ENCODE data around the gene PTCD2. TPM values are rescaled to one million over a fixed set of nuclear protein-coding genes. Genes with fewer than 3 reads are reported as not detected.

PTCD2 gene
- total RNA-seq, 1 experiment from 2014 or later: 13.0 TPM

DNA sequence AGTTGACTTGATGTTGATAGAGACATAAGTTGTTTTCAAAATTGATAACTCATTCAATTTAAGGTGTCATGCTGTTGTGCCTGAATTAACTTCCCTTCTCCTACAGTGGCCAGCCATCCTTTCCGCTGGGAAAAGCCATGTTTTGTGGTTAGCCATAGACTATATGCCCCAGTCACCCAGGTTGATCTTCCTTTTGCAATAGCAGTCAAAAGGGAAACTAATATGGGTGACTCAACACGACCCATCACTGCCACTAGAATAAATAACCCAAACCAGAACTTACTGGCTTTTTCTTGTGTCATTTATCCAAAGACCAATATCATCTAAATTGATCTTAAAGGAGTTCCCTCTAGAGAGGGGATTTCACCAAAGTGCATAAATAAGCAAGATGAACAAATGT is 87.4 kb downstream of the PTCD2 start (continued):
- TF ChIP-seq GTF2I (CRISPR knock-in tag; conservative IDR thresholded peaks at IDR 0.05) (no peak), SOX15 (CRISPR knock-in tag; IDR thresholded peaks at IDR 0.05) (no peak), ZNF121 (CRISPR knock-in tag; IDR thresholded peaks at IDR 0.05) (no peak), ZNF263 (CRISPR knock-in tag; IDR thresholded peaks at IDR 0.05; ENCODE audit: low read depth) (no peak)
- TF ChIP-seq, protein P1, sequence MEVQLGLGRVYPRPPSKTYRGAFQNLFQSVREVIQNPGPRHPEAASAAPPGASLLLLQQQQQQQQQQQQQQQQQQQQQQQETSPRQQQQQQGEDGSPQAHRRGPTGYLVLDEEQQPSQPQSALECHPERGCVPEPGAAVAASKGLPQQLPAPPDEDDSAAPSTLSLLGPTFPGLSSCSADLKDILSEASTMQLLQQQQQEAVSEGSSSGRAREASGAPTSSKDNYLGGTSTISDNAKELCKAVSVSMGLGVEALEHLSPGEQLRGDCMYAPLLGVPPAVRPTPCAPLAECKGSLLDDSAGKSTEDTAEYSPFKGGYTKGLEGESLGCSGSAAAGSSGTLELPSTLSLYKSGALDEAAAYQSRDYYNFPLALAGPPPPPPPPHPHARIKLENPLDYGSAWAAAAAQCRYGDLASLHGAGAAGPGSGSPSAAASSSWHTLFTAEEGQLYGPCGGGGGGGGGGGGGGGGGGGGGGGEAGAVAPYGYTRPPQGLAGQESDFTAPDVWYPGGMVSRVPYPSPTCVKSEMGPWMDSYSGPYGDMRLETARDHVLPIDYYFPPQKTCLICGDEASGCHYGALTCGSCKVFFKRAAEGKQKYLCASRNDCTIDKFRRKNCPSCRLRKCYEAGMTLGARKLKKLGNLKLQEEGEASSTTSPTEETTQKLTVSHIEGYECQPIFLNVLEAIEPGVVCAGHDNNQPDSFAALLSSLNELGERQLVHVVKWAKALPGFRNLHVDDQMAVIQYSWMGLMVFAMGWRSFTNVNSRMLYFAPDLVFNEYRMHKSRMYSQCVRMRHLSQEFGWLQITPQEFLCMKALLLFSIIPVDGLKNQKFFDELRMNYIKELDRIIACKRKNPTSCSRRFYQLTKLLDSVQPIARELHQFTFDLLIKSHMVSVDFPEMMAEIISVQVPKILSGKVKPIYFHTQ (CRISPR knock-in tag; IDR thresholded peaks at IDR 0.05): no peak
- TF ChIP-seq, protein P2, sequence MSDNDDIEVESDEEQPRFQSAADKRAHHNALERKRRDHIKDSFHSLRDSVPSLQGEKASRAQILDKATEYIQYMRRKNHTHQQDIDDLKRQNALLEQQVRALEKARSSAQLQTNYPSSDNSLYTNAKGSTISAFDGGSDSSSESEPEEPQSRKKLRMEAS (CRISPR knock-in tag; IDR thresholded peaks at IDR 0.05): no peak
- TF ChIP-seq, protein P3, sequence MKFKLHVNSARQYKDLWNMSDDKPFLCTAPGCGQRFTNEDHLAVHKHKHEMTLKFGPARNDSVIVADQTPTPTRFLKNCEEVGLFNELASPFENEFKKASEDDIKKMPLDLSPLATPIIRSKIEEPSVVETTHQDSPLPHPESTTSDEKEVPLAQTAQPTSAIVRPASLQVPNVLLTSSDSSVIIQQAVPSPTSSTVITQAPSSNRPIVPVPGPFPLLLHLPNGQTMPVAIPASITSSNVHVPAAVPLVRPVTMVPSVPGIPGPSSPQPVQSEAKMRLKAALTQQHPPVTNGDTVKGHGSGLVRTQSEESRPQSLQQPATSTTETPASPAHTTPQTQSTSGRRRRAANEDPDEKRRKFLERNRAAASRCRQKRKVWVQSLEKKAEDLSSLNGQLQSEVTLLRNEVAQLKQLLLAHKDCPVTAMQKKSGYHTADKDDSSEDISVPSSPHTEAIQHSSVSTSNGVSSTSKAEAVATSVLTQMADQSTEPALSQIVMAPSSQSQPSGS (CRISPR knock-in tag; IDR thresholded peaks at IDR 0.05; ENCODE audit: borderline replicate concordance, low read depth): no peak

DNA sequence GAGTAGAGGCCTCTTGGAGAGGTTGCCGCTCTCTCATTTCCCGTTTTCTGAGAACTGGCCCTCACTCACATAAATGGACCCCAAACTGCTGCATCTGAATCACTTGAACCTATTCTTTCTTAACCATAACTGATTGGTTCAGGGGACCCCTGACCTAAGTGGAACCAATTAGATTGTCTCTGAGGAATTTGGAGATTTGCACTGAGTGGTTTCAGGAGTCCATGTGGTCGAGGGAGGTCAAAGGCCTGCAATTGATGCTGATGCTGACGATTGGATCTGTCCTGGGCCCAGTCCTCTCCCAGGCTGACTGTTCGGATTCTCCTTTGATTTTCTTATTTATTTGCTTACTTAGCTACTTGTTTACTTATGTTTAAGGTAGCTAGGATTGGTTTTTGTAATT is 88.0 kb downstream of the PTCD2 start:
- peaks cover 18% of the 10 kb centered on the region for H3K9me3 Mint-ChIP-seq
- ChIA-PET CTCF (no interaction called here), POLR2A (no interaction called here)
- no peak overlapping the region for H3K4me3 Mint-ChIP-seq
- DNase-seq (ENCODE audit: low spot score): no peak
- TF ChIP-seq GABPB1 (CRISPR knock-in tag; IDR thresholded peaks at IDR 0.05): no peak
- TF ChIP-seq, protein P4, sequence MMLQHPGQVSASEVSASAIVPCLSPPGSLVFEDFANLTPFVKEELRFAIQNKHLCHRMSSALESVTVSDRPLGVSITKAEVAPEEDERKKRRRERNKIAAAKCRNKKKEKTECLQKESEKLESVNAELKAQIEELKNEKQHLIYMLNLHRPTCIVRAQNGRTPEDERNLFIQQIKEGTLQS (CRISPR knock-in tag; conservative IDR thresholded peaks at IDR 0.05): no peak
- TF ChIP-seq, protein P5, sequence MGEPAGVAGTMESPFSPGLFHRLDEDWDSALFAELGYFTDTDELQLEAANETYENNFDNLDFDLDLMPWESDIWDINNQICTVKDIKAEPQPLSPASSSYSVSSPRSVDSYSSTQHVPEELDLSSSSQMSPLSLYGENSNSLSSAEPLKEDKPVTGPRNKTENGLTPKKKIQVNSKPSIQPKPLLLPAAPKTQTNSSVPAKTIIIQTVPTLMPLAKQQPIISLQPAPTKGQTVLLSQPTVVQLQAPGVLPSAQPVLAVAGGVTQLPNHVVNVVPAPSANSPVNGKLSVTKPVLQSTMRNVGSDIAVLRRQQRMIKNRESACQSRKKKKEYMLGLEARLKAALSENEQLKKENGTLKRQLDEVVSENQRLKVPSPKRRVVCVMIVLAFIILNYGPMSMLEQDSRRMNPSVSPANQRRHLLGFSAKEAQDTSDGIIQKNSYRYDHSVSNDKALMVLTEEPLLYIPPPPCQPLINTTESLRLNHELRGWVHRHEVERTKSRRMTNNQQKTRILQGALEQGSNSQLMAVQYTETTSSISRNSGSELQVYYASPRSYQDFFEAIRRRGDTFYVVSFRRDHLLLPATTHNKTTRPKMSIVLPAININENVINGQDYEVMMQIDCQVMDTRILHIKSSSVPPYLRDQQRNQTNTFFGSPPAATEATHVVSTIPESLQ (CRISPR knock-in tag; IDR thresholded peaks at IDR 0.05): no peak
- no peak for TF ChIP-seq NFYB (CRISPR knock-in tag; conservative IDR thresholded peaks at IDR 0.05; ENCODE audit: low read depth)
- no peak for TF ChIP-seq NFE2L1 (CRISPR knock-in tag; IDR thresholded peaks at IDR 0.05)
- no peaks in the 10 kb centered on the region for H3K27me3 Mint-ChIP-seq (ENCODE audit: low read depth)
- ATAC-seq: no peak
- H3K27ac Mint-ChIP-seq: no peak overlapping the region
- no peaks in the 10 kb centered on the region; the same call in 1 of the 2 replicates for H3K36me3 Mint-ChIP-seq
- no peaks in the 10 kb centered on the region for H3K4me1 Mint-ChIP-seq

DNA sequence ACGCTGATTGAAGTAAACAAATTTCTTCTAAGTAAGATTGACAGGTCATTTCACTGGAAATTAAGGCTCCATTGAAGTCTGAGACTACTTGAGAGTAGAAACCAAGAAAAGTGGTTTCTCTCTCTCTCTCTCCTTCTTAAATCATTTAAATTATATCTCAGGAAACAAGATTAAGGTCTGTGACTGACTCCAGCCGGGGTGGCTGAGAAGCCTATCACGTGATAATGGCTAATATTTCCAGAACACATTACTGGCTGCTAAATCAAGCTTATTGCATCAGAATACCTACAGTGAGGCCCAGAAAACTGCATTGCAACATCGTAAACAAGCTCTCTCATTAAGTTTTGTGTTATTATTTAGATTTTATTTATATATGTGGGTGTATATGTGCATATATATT is 88.4 kb downstream of the PTCD2 start:
- no peak overlapping the region for H3K4me3 Mint-ChIP-seq
- H3K27me3 Mint-ChIP-seq (ENCODE audit: low read depth): no peaks in the 10 kb centered on the region
- H3K27ac Mint-ChIP-seq: no peak overlapping the region
- H3K4me1 Mint-ChIP-seq: no peaks in the 10 kb centered on the region
- no peak for DNase-seq (ENCODE audit: low spot score)
- no peaks in the 10 kb centered on the region; the same call in 1 of the 2 replicates for H3K36me3 Mint-ChIP-seq
- no peak for ATAC-seq
- CTCF ChIA-PET: no interaction called here
- peaks cover 18% of the 10 kb centered on the region for H3K9me3 Mint-ChIP-seq
- POLR2A ChIA-PET: no interaction called here
- TF ChIP-seq, protein P6, sequence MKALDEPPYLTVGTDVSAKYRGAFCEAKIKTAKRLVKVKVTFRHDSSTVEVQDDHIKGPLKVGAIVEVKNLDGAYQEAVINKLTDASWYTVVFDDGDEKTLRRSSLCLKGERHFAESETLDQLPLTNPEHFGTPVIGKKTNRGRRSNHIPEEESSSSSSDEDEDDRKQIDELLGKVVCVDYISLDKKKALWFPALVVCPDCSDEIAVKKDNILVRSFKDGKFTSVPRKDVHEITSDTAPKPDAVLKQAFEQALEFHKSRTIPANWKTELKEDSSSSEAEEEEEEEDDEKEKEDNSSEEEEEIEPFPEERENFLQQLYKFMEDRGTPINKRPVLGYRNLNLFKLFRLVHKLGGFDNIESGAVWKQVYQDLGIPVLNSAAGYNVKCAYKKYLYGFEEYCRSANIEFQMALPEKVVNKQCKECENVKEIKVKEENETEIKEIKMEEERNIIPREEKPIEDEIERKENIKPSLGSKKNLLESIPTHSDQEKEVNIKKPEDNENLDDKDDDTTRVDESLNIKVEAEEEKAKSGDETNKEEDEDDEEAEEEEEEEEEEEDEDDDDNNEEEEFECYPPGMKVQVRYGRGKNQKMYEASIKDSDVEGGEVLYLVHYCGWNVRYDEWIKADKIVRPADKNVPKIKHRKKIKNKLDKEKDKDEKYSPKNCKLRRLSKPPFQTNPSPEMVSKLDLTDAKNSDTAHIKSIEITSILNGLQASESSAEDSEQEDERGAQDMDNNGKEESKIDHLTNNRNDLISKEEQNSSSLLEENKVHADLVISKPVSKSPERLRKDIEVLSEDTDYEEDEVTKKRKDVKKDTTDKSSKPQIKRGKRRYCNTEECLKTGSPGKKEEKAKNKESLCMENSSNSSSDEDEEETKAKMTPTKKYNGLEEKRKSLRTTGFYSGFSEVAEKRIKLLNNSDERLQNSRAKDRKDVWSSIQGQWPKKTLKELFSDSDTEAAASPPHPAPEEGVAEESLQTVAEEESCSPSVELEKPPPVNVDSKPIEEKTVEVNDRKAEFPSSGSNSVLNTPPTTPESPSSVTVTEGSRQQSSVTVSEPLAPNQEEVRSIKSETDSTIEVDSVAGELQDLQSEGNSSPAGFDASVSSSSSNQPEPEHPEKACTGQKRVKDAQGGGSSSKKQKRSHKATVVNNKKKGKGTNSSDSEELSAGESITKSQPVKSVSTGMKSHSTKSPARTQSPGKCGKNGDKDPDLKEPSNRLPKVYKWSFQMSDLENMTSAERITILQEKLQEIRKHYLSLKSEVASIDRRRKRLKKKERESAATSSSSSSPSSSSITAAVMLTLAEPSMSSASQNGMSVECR (CRISPR knock-in tag; IDR thresholded peaks at IDR 0.05; ENCODE audit: borderline replicate concordance): no peak
- TF ChIP-seq SMAD4 (CRISPR knock-in tag; IDR thresholded peaks at IDR 0.05) (no peak), TCF7 (CRISPR knock-in tag; IDR thresholded peaks at IDR 0.05; ENCODE audit: low read depth) (no peak), MYBL2 (CRISPR knock-in tag; IDR thresholded peaks at IDR 0.05) (no peak), TP53 (CRISPR knock-in tag; IDR thresholded peaks at IDR 0.05) (no peak), GRHL2 (CRISPR knock-in tag; IDR thresholded peaks at IDR 0.05; ENCODE audit: insufficient replicate concordance, severe bottlenecking) (no peak), PRRX2 (CRISPR knock-in tag; IDR thresholded peaks at IDR 0.05) (no peak), NFYB (CRISPR knock-in tag; conservative IDR thresholded peaks at IDR 0.05; ENCODE audit: low read depth) (no peak), ETV6 (CRISPR knock-in tag; IDR thresholded peaks at IDR 0.05) (no peak)
- TF ChIP-seq, protein P7, sequence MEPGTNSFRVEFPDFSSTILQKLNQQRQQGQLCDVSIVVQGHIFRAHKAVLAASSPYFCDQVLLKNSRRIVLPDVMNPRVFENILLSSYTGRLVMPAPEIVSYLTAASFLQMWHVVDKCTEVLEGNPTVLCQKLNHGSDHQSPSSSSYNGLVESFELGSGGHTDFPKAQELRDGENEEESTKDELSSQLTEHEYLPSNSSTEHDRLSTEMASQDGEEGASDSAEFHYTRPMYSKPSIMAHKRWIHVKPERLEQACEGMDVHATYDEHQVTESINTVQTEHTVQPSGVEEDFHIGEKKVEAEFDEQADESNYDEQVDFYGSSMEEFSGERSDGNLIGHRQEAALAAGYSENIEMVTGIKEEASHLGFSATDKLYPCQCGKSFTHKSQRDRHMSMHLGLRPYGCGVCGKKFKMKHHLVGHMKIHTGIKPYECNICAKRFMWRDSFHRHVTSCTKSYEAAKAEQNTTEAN (CRISPR knock-in tag; IDR thresholded peaks at IDR 0.05): no peak
